Spleen (tissue), 11 donors: ENCODE data around the gene L1CAM. TPM values are rescaled to one million over a fixed set of nuclear protein-coding genes. Genes with fewer than 3 reads are reported as not detected.
A peak's percentile ranks its signal among the peaks of the same experiment; 100 is the strongest.

Source experiments
- DNase-seq: peaks from one replicate; pipeline ENCODE4 v3.0.0-alpha.2; 2020
- H3K27ac ChIP-seq, 8 donors: fragments of 200-600 bp; sonication (generic) in 7 of 8; 1 replicate in 4 of 8; 2 replicates in 4 of 8; pipeline versions ENCODE4 v1.5.0 to v1.8.0; 2016 to 2021; ENCODE audit warnings: inconsistent platforms in 4 of 8, mild to moderate bottlenecking in 4 of 8, moderate library complexity in 1 of 8
- H3K27me3 ChIP-seq, 7 donors: fragments of 200-600 bp; sonication (generic) in 6 of 7; replicated peaks in 1 of 7; 1 replicate in 4 of 7; 2 replicates in 3 of 7; pipeline versions ENCODE4 v1.5.0 to v1.8.0; 2016 to 2021; ENCODE audit warnings: inconsistent platforms in 3 of 7, mild to moderate bottlenecking in 1 of 7
- H3K36me3 ChIP-seq, 6 donors: fragments of 200-600 bp; sonication (generic) in 5 of 6; 1 replicate in 4 of 6; 2 replicates in 2 of 6; pipeline versions ENCODE4 v1.5.0 to v1.8.0; 2016 to 2021; ENCODE audit warnings: inconsistent platforms in 2 of 6
- H3K4me1 ChIP-seq, 6 donors: fragments of 200-600 bp; sonication (generic) in 5 of 6; 1 replicate in 3 of 6; 2 replicates in 3 of 6; pipeline versions ENCODE4 v1.5.0 to v1.8.0; 2016 to 2021; ENCODE audit warnings: inconsistent platforms in 3 of 6
- H3K4me3 ChIP-seq, 8 donors: fragments of 200-600 bp; sonication (generic) in 7 of 8; 1 replicate in 4 of 8; 2 replicates in 4 of 8; pipeline versions ENCODE4 v1.5.0 to v1.8.0; 2016 to 2021; ENCODE audit warnings: inconsistent platforms in 4 of 8, mild to moderate bottlenecking in 4 of 8, moderate library complexity in 2 of 8
- H3K9me3 ChIP-seq, 8 donors: fragments of 200-600 bp; sonication (generic) in 7 of 8; 1 replicate in 4 of 8; 2 replicates in 4 of 8; pipeline versions ENCODE4 v1.5.0 to v1.8.0; 2016 to 2021; ENCODE audit warnings: inconsistent platforms in 4 of 8
- CTCF ChIP-seq, 11 experiments: fragments of 200-600 bp in 7 of 11; fragments of 450-650 bp in 4 of 11; sonication (generic) in 4 of 11; IDR thresholded peaks in 8 of 11; conservative IDR thresholded peaks in 3 of 11; 1 replicate in 7 of 11; 2 replicates in 4 of 11; pipeline versions ENCODE4 v1.4.0 to v1.8.0; 2016 to 2021; ENCODE audit warnings: antibody characterized with exemption in 11 of 11, inconsistent platforms in 4 of 11, mild to moderate bottlenecking in 1 of 11
- POLR2A ChIP-seq, 3 donors: fragments of 450-650 bp; IDR thresholded peaks; one replicate each; pipeline ENCODE4 v1.5.1; 2017; ENCODE audit warnings: antibody characterized with exemption in 3 of 3, mild to moderate bottlenecking in 1 of 3
- POLR2AphosphoS5 ChIP-seq, 3 donors: sonication (generic); formaldehyde crosslinking; IDR thresholded peaks; one replicate each; pipeline ENCODE4 v1.5.1; 2017; ENCODE audit warnings: antibody characterized with exemption in 3 of 3
- WGBS, 5 donors: extraction: QIAGEN DNeasy Blood & Tissue Kit in 3 of 5; methylation state at CpG; one replicate each; pipeline versions ENCODE4 v1.1.5 to v1.1.7; 2013 to 2018; 5-methylcytosine and 5-hydroxymethylcytosine counted together
- intact Hi-C: fragments of 100-400 bp; cut with DNase I; formaldehyde crosslinking; loops from one replicate; pipeline ENCODE4 v1.15.0; 2023; ENCODE audit warnings: low total_unique reads
- polyA plus RNA-seq, 3 donors: library from polyadenylated mRNA; stranded (reverse); fragments of 200-250 nt; gene quantifications; one replicate each; pipeline ENCODE4 v1.2.1, GENCODE V29; 2013
- total RNA-seq, 7 donors: library from RNA; depleted of rRNA in 3 of 7; stranded (reverse); fragments of >200 nt in 3 of 7; fragmentation: NEBNext Ultra II Directional in 4 of 7; extraction: Animal tissue kit (Norgen Biotek cat#: 25700) in 4 of 7; gene quantifications; one replicate each; pipeline versions ENCODE4 v1.1.0 to v1.2.1, GENCODE V29; 2016 to 2021
- donor health status: healthy with polysubstance abuse.
- donor health status: DM: no; HTN: no; CAD: no; lungs with moderate emphysema.
- donor health status: DM: no; HTN: no; CAD: no.
- donor health status: Bipolar disorder and iron deficiency.
- donor health status: healthy.
- donor health status: DM: no; HTN: no; CAD: no.
- donor health status: DM: yes; HTN: yes; CAD: no.

L1CAM gene
- total and polyA plus RNA-seq, 10 donors = 1.2 to 5.1 (median 2.7) TPM

- H3K27me3 ChIP-seq = peaks cover 0 to 35% (median 6%) of the 10 kb centered on the region in 7 donors
- peak; percentile 65 for DNase-seq
- TF ChIP-seq POLR2AphosphoS5 (IDR thresholded peaks at IDR 0.05) (no peak), POLR2A (IDR thresholded peaks at IDR 0.05) (no peak), CTCF (IDR thresholded peaks at IDR 0.05 in 8 of 11, conservative IDR thresholded peaks at IDR 0.05 in 3 of 11) (no peak)
- WGBS, 5 donors = 83 to 94% (median 88%) methylated on average over 6 to 26 of the region's 26 CpGs
- no peak overlapping the region for H3K4me3 ChIP-seq
- H3K36me3 ChIP-seq = no peaks in the 10 kb centered on the region
- H3K27ac ChIP-seq = no peak overlapping the region
- no peaks in the 10 kb centered on the region for H3K9me3 ChIP-seq
- intact Hi-C loops = no loop called here
- no peaks in the 10 kb centered on the region for H3K4me1 ChIP-seq
Measured at GRCh38 chrX:153868576-153869472, 17.1 kb downstream of the L1CAM start.

DNA sequence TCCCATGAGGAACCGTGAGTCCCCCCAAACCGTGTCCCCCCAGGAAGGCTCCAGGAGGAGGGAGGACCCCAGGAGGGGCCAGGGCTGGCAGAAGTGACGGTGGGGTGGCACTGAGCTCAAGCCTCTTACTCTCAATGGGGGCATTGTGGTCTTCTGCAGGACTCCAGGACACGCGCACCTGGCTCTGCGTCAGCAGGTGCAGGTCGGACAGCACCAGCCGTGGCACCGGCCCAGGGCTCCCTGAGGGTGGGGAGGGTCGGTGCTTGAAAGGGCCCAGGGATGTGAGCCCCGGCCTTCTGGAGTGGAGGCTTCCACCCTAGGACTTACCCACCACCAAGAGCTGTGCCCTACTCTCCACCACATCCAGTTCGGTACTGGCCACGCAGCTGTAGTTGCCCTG lies 18.3 kb downstream of the L1CAM start:
- H3K9me3 ChIP-seq = no peaks in the 10 kb centered on the region
- no peak for TF ChIP-seq POLR2A (IDR thresholded peaks at IDR 0.05)
- TF ChIP-seq POLR2AphosphoS5 (IDR thresholded peaks at IDR 0.05) = no peak
- TF ChIP-seq CTCF (IDR thresholded peaks at IDR 0.05 in 8 of 11, conservative IDR thresholded peaks at IDR 0.05 in 3 of 11) = no peak
- no peak overlapping the region for H3K27ac ChIP-seq
- DNase-seq = peak; percentile 58
- WGBS, 5 donors = 85 to 95% (median 90%) methylated on average over 3 to 13 of the region's 13 CpGs
- H3K36me3 ChIP-seq = no peaks in the 10 kb centered on the region
- intact Hi-C loops = no loop called here
- no peak overlapping the region for H3K4me3 ChIP-seq
- no peaks in the 10 kb centered on the region for H3K4me1 ChIP-seq
- H3K27me3 ChIP-seq = peaks cover 0 to 34% (median 6%) of the 10 kb centered on the region in 7 donors

DNA sequence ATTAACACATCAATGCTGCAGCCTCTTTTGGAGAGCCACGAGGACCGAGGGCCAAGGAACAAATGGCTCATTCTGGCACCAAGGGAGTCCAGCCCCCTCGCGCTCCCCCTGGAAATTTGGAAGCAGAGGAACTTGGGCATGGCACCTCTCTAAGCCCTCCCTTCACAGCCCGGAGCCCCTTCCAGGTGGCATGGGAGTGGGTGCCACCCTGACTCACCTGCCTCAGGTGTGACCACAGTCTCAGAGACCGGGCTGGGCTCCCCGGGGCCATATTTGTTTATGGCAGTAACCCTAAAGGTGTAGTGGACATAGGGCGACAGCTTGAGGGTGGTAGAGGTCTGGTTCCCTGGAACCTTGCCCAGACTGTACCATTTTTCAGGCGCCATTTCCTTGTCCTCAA lies 18.8 kb downstream of the L1CAM start:
- Histone ChIP-seq H3K9me3 (no peaks in the 10 kb centered on the region), H3K27me3 (peaks cover 0 to 40% (median 6%) of the 10 kb centered on the region in 7 donors), H3K36me3 (no peaks in the 10 kb centered on the region), H3K27ac (no peak overlapping the region), H3K4me1 (no peaks in the 10 kb centered on the region), H3K4me3 (no peak overlapping the region)
- intact Hi-C loops = no loop called here
- WGBS, 5 donors = 75 to 91% (median 81%) methylated on average over 6 to 9 of the region's 9 CpGs
- TF ChIP-seq CTCF (IDR thresholded peaks at IDR 0.05 in 8 of 11, conservative IDR thresholded peaks at IDR 0.05 in 3 of 11) = no peak
- TF ChIP-seq POLR2A (IDR thresholded peaks at IDR 0.05) = no peak
- TF ChIP-seq POLR2AphosphoS5 (IDR thresholded peaks at IDR 0.05) = no peak
- DNase-seq = peak; percentile 60

GRCh38 chrX:153866302-153867019 lies 19.5 kb downstream of the L1CAM start:
- TF ChIP-seq CTCF (IDR thresholded peaks at IDR 0.05 in 8 of 11, conservative IDR thresholded peaks at IDR 0.05 in 3 of 11) = no peak
- no peak for TF ChIP-seq POLR2AphosphoS5 (IDR thresholded peaks at IDR 0.05)
- TF ChIP-seq POLR2A (IDR thresholded peaks at IDR 0.05) = no peak
- H3K27ac ChIP-seq = no peak overlapping the region
- no peaks in the 10 kb centered on the region for H3K9me3 ChIP-seq
- peaks cover 0 to 42% (median 6%) of the 10 kb centered on the region in 7 donors for H3K27me3 ChIP-seq
- intact Hi-C loops = no loop called here
- peak; percentile 69 for DNase-seq
- 78 to 84% (median 81%) methylated on average over 9 to 22 of the region's 22 CpGs for WGBS, 5 donors
- H3K36me3 ChIP-seq = no peaks in the 10 kb centered on the region
- no peak overlapping the region for H3K4me3 ChIP-seq
- no peaks in the 10 kb centered on the region for H3K4me1 ChIP-seq
